ENCODE data around the gene MYRF. TPM values are rescaled to one million over a fixed set of nuclear protein-coding genes. Genes with fewer than 3 reads are reported as not detected.

The MYRF gene
- total RNA-seq, 4 donors from 2014 or later, result 0.16 to 55.1 (median 29.5) TPM

- no peak for ATAC-seq (ENCODE audit: low FRiP score)
- no peak for DNase-seq (ENCODE audit: low spot score)
- TF ChIP-seq CTCF (IDR thresholded peaks at IDR 0.05), result no peak
Observed at GRCh38 chr11:61713906-61714305, 38.5 kb upstream of the MYRF start.

- no peak for TF ChIP-seq CTCF (IDR thresholded peaks at IDR 0.05)
- ATAC-seq (ENCODE audit: low FRiP score), result no peak
- no peak for DNase-seq (ENCODE audit: low spot score)
Observed at GRCh38 chr11:61714316-61714715, 38.1 kb upstream of the MYRF start.

GRCh38 chr11:61714916-61715315 is 37.5 kb upstream of the MYRF start:
- ATAC-seq (ENCODE audit: low FRiP score) (no peak), DNase-seq (ENCODE audit: low spot score) (no peak)
- no peak for TF ChIP-seq CTCF (IDR thresholded peaks at IDR 0.05)

- TF ChIP-seq CTCF (IDR thresholded peaks at IDR 0.05), result no peak
- DNase-seq (ENCODE audit: low spot score) (no peak), ATAC-seq (ENCODE audit: low FRiP score) (no peak)
Observed at GRCh38 chr11:61715867-61716266, 36.6 kb upstream of the MYRF start.

GRCh38 chr11:61716478-61717285 is 35.8 kb upstream of the MYRF start:
- ATAC-seq (ENCODE audit: low FRiP score) (no peak), DNase-seq (ENCODE audit: low spot score) (no peak)
- no peak for TF ChIP-seq CTCF (IDR thresholded peaks at IDR 0.05)

- no peak for TF ChIP-seq CTCF (IDR thresholded peaks at IDR 0.05)
- no peak for ATAC-seq (ENCODE audit: low FRiP score)
- no peak for DNase-seq (ENCODE audit: low spot score)
Observed at GRCh38 chr11:61717286-61718033, 35.0 kb upstream of the MYRF start.
